Caco-2 (cell line): Measurements from ENCODE around the gene LAMB2. TPM values are rescaled to one million over a fixed set of nuclear protein-coding genes. Genes with fewer than 3 reads are reported as not detected.

Experiments used
- BruUV-seq: library from RNA; stranded (reverse); fragments of 400-500 nt; replicated peaks from 2 replicates; lab custom pipeline; 2021; lab: Mats Ljungman, UMichigan
- CTCF ChIA-PET: fragments of 300-600 bp; sonication (Branson Sonifier 250); formaldehyde crosslinking; loops from one replicate; lab custom pipeline; 2022; ENCODE audit warnings: antibody characterized with exemption; lab: Charles Lee
- POLR2A ChIA-PET: fragments of 300-600 bp; sonication (Branson Sonifier 250); formaldehyde crosslinking; loops from one replicate; lab custom pipeline; 2022; ENCODE audit warnings: antibody characterized with exemption; lab: Charles Lee
- DNase-seq, 2 experiments: peaks; one replicate each; pipeline versions ENCODE4 v3.0.0 to v3.0.0-alpha.2; 2020 to 2022
- H3K27me3 ChIP-seq: replicated peaks from 2 replicates; pipeline ENCODE4 v1.6.0; 2011; ENCODE audit warnings: low read length; ENCODE audit not compliant: control insufficient read depth, insufficient read depth
- H3K36me3 ChIP-seq: 2 replicates; pipeline ENCODE4 v1.5.1; 2011; ENCODE audit warnings: low read length; ENCODE audit not compliant: control insufficient read depth, insufficient read depth
- H3K4me1 ChIP-seq: fragments of 250-450 bp; sonication (Bioruptor Pico); 2 replicates; pipeline ENCODE4 v1.5.1; 2020; ENCODE audit warnings: mild to moderate bottlenecking
- H3K4me3 ChIP-seq: 2 replicates; pipeline ENCODE4 v1.5.1; 2011; ENCODE audit warnings: low read depth, mild to moderate bottlenecking, control low read depth, low read length
- H3K9me3 ChIP-seq: fragments of 250-450 bp; sonication (Bioruptor Pico); 2 replicates; pipeline ENCODE4 v1.5.1; 2020; ENCODE audit warnings: mild to moderate bottlenecking, moderate library complexity
- H3K27ac Mint-ChIP-seq: one replicate; pipeline ENCODE4 v1.8.0; 2022; ENCODE audit warnings: mixed read lengths; ENCODE audit not compliant: unreplicated experiment
- H3K27me3 Mint-ChIP-seq: one replicate; pipeline ENCODE4 v1.8.0; 2022; ENCODE audit warnings: mixed read lengths; ENCODE audit not compliant: insufficient read depth, unreplicated experiment
- H3K36me3 Mint-ChIP-seq: one replicate; pipeline ENCODE4 v1.8.0; 2022; ENCODE audit warnings: mild to moderate bottlenecking, mixed read lengths; ENCODE audit not compliant: insufficient read depth, unreplicated experiment
- H3K4me1 Mint-ChIP-seq: one replicate; pipeline ENCODE4 v1.8.0; 2022; ENCODE audit warnings: low read depth, mixed read lengths; ENCODE audit not compliant: unreplicated experiment
- H3K4me3 Mint-ChIP-seq: one replicate; pipeline ENCODE4 v1.8.0; 2022; ENCODE audit warnings: mild to moderate bottlenecking, moderate library complexity, mixed read lengths; ENCODE audit not compliant: unreplicated experiment
- H3K9me3 Mint-ChIP-seq: one replicate; pipeline ENCODE4 v1.8.0; 2022; ENCODE audit warnings: mixed read lengths; ENCODE audit not compliant: unreplicated experiment
- intact Hi-C: fragments of 100-400 bp; cut with micrococcal nuclease; formaldehyde crosslinking; loops from one replicate; pipeline ENCODE4 v1.10.0; 2022; ENCODE audit not compliant: unreplicated experiment
- total RNA-seq: library from RNA; stranded (reverse); gene quantifications from 2 replicates; pipeline ENCODE4 v1.2.3, GENCODE V29; 2022
- TF ChIP-seq, protein P1 (sequence below), 2 experiments: fragments of 200-600 bp in 1 of 2; IDR thresholded peaks; 1 replicate in 1 of 2; 2 replicates in 1 of 2; pipeline versions ENCODE4 v1.5.1 to v1.8.0; 2011 to 2022; ENCODE audit warnings: antibody characterized with exemption in 1 of 2, control low read depth in 1 of 2, inconsistent platforms in 1 of 2, low read depth in 1 of 2, low read length in 1 of 2, mild to moderate bottlenecking in 1 of 2, moderate library complexity in 1 of 2; ENCODE audit not compliant: insufficient read depth in 1 of 2, severe bottlenecking in 1 of 2, unreplicated experiment in 1 of 2

Gene LAMB2
- total RNA-seq, 1 experiment from 2014 or later: 189 TPM

DNA sequence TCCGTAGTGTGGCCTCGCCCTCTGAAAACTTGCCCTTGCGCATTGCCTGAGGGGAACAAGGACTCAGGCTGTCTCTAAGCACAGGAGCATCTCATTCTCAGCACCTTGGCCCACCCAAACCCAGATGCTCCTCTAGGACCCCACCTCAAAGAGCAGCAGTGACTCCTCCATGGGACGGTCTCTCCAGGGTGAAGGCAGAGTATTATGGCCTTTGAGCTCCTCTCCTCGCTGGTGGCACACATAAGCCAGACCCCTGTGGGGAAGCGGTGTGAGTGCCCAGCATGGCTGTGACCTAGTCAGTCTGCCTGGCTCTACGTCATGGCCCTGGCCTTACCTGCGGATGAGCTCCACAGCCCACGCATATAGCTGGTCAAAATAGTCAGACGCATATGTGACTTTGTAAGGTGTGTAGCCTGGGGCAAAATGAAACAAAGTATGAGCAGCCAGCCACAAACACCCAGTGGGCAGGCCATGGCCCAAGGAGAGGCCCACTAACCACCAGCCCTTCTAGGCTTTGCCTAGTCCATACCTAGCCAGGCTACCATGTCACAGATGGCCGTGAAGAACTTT, 32.7 kb downstream of the LAMB2 start:
- TF ChIP-seq, protein P1, sequence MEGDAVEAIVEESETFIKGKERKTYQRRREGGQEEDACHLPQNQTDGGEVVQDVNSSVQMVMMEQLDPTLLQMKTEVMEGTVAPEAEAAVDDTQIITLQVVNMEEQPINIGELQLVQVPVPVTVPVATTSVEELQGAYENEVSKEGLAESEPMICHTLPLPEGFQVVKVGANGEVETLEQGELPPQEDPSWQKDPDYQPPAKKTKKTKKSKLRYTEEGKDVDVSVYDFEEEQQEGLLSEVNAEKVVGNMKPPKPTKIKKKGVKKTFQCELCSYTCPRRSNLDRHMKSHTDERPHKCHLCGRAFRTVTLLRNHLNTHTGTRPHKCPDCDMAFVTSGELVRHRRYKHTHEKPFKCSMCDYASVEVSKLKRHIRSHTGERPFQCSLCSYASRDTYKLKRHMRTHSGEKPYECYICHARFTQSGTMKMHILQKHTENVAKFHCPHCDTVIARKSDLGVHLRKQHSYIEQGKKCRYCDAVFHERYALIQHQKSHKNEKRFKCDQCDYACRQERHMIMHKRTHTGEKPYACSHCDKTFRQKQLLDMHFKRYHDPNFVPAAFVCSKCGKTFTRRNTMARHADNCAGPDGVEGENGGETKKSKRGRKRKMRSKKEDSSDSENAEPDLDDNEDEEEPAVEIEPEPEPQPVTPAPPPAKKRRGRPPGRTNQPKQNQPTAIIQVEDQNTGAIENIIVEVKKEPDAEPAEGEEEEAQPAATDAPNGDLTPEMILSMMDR (IDR thresholded peaks at IDR 0.05; ENCODE audit: insufficient read depth in 1 of 2, low read depth in 1 of 2, low read length in 1 of 2, severe bottlenecking in 1 of 2, unreplicated experiment in 1 of 2): no peak
- H3K27me3 ChIP-seq: no peaks in the 10 kb centered on the region
- H3K4me1 ChIP-seq: no peaks in the 10 kb centered on the region; the same call in 1 of the 2 replicates
- no peak overlapping the region for H3K4me3 ChIP-seq
- intact Hi-C loops: no loop called here
- Mint-ChIP-seq H3K27me3 (no peaks in the 10 kb centered on the region), H3K36me3 (peaks cover 72% of the 10 kb centered on the region), H3K27ac (no peak overlapping the region), H3K9me3 (no peaks in the 10 kb centered on the region), H3K4me3 (no peak overlapping the region), H3K4me1 (no peaks in the 10 kb centered on the region)
- no peak for DNase-seq
- BruUV-seq: no TSS peak
- ChIA-PET POLR2A (interaction anchor here (0.5 kb wide), 1 partner anchor 263 kb away, joined by 4 read pairs; no protein-coding TSS in a partner anchor), CTCF (no interaction called here)
- H3K9me3 ChIP-seq: no peaks in the 10 kb centered on the region
- H3K36me3 ChIP-seq: peaks cover 7% of the 10 kb centered on the region

GRCh38 chr3:49098910-49099630, 33.8 kb downstream of the LAMB2 start:
- BruUV-seq: no TSS peak
- H3K9me3 Mint-ChIP-seq: no peaks in the 10 kb centered on the region
- intact Hi-C loops: no loop called here
- H3K4me3 Mint-ChIP-seq: no peak overlapping the region
- POLR2A ChIA-PET: no interaction called here
- no peak for DNase-seq
- Histone ChIP-seq H3K4me3 (no peak overlapping the region), H3K4me1 (peaks cover 4% of the 10 kb centered on the region), H3K27me3 (no peaks in the 10 kb centered on the region), H3K9me3 (no peaks in the 10 kb centered on the region), H3K36me3 (peaks cover 7% of the 10 kb centered on the region)
- H3K27ac Mint-ChIP-seq: no peak overlapping the region
- H3K4me1 Mint-ChIP-seq: no peaks in the 10 kb centered on the region
- H3K36me3 Mint-ChIP-seq: peaks cover 71% of the 10 kb centered on the region
- TF ChIP-seq, protein P1 (IDR thresholded peaks at IDR 0.05; ENCODE audit: insufficient read depth in 1 of 2, low read depth in 1 of 2, low read length in 1 of 2, severe bottlenecking in 1 of 2, unreplicated experiment in 1 of 2): no peak
- no peaks in the 10 kb centered on the region for H3K27me3 Mint-ChIP-seq
- CTCF ChIA-PET: no interaction called here

DNA sequence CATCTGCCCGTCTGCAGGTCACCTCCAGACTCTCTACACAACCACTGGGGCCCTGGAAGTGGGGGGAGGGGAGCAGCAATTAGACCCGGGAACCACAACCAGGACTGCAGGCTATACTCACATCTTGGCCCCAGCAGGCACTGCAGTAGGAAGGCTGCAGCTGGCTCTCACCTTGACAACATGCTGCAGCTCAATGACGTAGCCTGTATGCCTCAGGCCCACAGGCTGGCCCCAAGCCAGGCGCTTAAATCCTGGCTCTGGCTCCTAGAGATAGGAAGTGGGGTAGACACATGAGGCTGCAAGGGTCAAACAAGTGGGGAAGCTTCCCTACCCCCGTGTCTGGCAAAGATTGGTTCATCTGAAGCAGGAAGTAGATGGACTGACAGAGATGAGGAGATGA, 34.4 kb downstream of the LAMB2 start:
- H3K36me3 Mint-ChIP-seq: peaks cover 71% of the 10 kb centered on the region
- TF ChIP-seq, protein P1 (IDR thresholded peaks at IDR 0.05; ENCODE audit: insufficient read depth in 1 of 2, low read depth in 1 of 2, low read length in 1 of 2, severe bottlenecking in 1 of 2, unreplicated experiment in 1 of 2): no peak
- intact Hi-C loops: no loop called here
- ChIA-PET POLR2A (no interaction called here), CTCF (no interaction called here)
- DNase-seq: no peak
- H3K36me3 ChIP-seq: peaks cover 5% of the 10 kb centered on the region
- BruUV-seq: no TSS peak
- H3K9me3 Mint-ChIP-seq: no peaks in the 10 kb centered on the region
- H3K4me3 Mint-ChIP-seq: no peak overlapping the region
- H3K4me3 ChIP-seq: no peak overlapping the region
- no peaks in the 10 kb centered on the region for H3K27me3 ChIP-seq
- peaks cover 4% of the 10 kb centered on the region for H3K4me1 ChIP-seq
- H3K27ac Mint-ChIP-seq: no peak overlapping the region
- H3K4me1 Mint-ChIP-seq: no peaks in the 10 kb centered on the region
- no peaks in the 10 kb centered on the region for H3K9me3 ChIP-seq
- no peaks in the 10 kb centered on the region for H3K27me3 Mint-ChIP-seq
